ENCODE data around the gene PRR5L. TPM values are rescaled to one million over a fixed set of nuclear protein-coding genes. Genes with fewer than 3 reads are reported as not detected.

The PRR5L gene
- total and polyA plus RNA-seq, 9 of the 15 experiments (the other 6 are each of a cell fraction or from before 2014, with no cell fraction given): 0.11 to 0.60 (median 0.36) TPM; not detected in 2

- FAIRE-seq: no peak
- in situ Hi-C loops (cut with MboI): no loop called here
- BruUV-seq (replicated peaks): no TSS peak
- no peak overlapping the region for H3K4me3 ChIP-seq
- no peak overlapping the region for H3K27ac ChIP-seq (ENCODE audit: extremely low read depth, low read depth, low read length)
- DNase-seq (ENCODE audit: extremely low read depth in 1 of 4, low spot score in 3 of 4): no peak
- H3K36me3 ChIP-seq (ENCODE audit: control insufficient read depth, insufficient read depth, low read length): no peaks in the 10 kb centered on the region
- H3K9ac ChIP-seq (ENCODE audit: insufficient read depth in 1 of 2, low read depth in 2 of 2, low read length in 2 of 2): no peak overlapping the region
- intact Hi-C loops (cut with micrococcal nuclease): no loop called here
- H3K9me1 ChIP-seq (ENCODE audit: control insufficient read depth, insufficient read depth, low read length): no peaks in the 10 kb centered on the region
- no peak for ATAC-seq
- ChIA-PET POLR2A (no interaction called here), CTCF (ENCODE audit: low intra/inter-chr PET ratio) (interaction anchor here (0.7 kb wide), 1 partner anchor 16 kb away, joined by 3 read pairs; no protein-coding TSS in a partner anchor)
- H3K4me2 ChIP-seq (ENCODE audit: insufficient read depth, low read length): no peak overlapping the region
- H3K79me2 ChIP-seq (ENCODE audit: control insufficient read depth, insufficient read depth, low read length): no peaks in the 10 kb centered on the region
- H2AFZ ChIP-seq (ENCODE audit: low read depth, low read length): no peak overlapping the region
- H3K27me3 ChIP-seq (ENCODE audit: control insufficient read depth in 2 of 2, insufficient read depth in 2 of 2, low read length in 2 of 2): peaks cover 5 to 17% of the 10 kb centered on the region in 2 experiments; a peak in 4 of 5 replicates
- no peaks in the 10 kb centered on the region for H4K20me1 ChIP-seq (replicated peaks; ENCODE audit: control insufficient read depth, insufficient read depth, low read length)
- WGBS (ENCODE audit: insufficient coverage, low coverage, missing lambda C conversion rate): 0% methylated on average over 1 of the region's 1 CpG
- H3K9me3 ChIP-seq (replicated peaks; ENCODE audit: control insufficient read depth, insufficient read depth, low read depth, low read length): no peaks in the 10 kb centered on the region
- H3K4me1 ChIP-seq (replicated peaks in 1 of 2; ENCODE audit: control insufficient read depth in 2 of 2, insufficient read depth in 2 of 2, low read length in 2 of 2): no peaks in the 10 kb centered on the region
- TF ChIP-seq BCL6 (CRISPR knock-in tag; IDR thresholded peaks at IDR 0.05) (no peak), KDM2B (CRISPR knock-in tag; IDR thresholded peaks at IDR 0.05) (no peak), SRSF3 (IDR thresholded peaks at IDR 0.05; ENCODE audit: insufficient read depth, low read length) (no peak), ZNF518B (CRISPR knock-in tag; IDR thresholded peaks at IDR 0.05) (no peak), ZNF407 (IDR thresholded peaks at IDR 0.05; ENCODE audit: low read depth) (no peak), E2F6 (IDR thresholded peaks at IDR 0.05; ENCODE audit: borderline replicate concordance in 1 of 2, extremely low read depth in 1 of 2, insufficient read depth in 1 of 2, insufficient read length in 1 of 2, low read depth in 1 of 2, low read length in 1 of 2, poor library complexity in 1 of 2, severe bottlenecking in 1 of 2) (no peak), SRSF1 (IDR thresholded peaks at IDR 0.05; ENCODE audit: low read depth, low read length) (no peak), TFAP4 (CRISPR knock-in tag; IDR thresholded peaks at IDR 0.05; ENCODE audit: borderline replicate concordance) (no peak)
These were observed 171.8 kb downstream of the PRR5L start for GRCh38 chr11:36467916-36468315.

Measured in K562 (cell line).